NCI-H524 treated with DMSO at 0.1 percent for 48 hours (cell line): ENCODE results near the gene AMOTL2.
A peak's percentile ranks its signal among the peaks of the same experiment; 100 is the strongest.

ENCODE experiments used
- DNase-seq: peaks from one replicate; lab custom pipeline; 2025; lab: John Stamatoyannopoulos, UW

The AMOTL2 gene

GRCh38 chr3:134315286-134316106 lies 58.8 kb downstream of the AMOTL2 start:
- DNase-seq, result no peak

GRCh38 chr3:134314588-134315285 lies 59.5 kb downstream of the AMOTL2 start:
- DNase-seq, result no peak

DNA sequence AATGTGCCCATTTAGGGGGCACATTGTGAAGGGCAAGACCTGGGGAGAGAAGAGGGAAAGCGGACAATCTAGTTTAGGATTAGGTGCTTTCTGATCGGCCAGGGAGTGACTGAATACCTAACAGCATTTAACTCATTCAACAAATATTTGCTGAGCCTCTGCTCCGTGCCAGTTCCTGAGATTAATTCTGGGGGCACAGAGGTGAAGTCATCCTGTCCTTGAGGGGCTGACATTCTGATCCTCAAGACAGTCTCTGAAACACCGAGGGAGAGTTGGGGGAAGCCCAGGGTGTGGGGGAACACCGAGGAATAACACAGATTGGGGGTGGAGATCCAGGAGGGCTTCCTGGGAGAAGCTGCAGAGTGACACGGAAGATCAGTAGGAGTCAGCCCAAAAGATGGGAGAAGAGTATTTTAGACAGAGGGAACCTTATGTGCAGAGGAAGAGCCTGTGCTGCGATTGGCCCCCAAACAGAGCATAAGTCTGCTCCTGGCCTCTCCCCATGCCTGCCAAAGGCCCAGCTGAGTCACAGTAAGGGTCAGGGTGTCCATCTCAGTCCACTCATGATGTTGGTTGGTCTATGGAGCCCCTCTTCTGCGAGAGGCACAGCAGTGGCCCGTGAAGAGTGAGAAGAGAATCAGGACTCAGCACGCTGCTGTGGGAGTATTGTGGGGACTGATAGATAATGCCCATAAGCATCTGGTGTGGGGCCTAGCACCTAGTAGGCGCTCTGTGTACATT lies 60.2 kb downstream of the AMOTL2 start:
- no peak for DNase-seq

- no peak for DNase-seq
Measured at GRCh38 chr3:134312873-134313846, 61.1 kb downstream of the AMOTL2 start.

DNA sequence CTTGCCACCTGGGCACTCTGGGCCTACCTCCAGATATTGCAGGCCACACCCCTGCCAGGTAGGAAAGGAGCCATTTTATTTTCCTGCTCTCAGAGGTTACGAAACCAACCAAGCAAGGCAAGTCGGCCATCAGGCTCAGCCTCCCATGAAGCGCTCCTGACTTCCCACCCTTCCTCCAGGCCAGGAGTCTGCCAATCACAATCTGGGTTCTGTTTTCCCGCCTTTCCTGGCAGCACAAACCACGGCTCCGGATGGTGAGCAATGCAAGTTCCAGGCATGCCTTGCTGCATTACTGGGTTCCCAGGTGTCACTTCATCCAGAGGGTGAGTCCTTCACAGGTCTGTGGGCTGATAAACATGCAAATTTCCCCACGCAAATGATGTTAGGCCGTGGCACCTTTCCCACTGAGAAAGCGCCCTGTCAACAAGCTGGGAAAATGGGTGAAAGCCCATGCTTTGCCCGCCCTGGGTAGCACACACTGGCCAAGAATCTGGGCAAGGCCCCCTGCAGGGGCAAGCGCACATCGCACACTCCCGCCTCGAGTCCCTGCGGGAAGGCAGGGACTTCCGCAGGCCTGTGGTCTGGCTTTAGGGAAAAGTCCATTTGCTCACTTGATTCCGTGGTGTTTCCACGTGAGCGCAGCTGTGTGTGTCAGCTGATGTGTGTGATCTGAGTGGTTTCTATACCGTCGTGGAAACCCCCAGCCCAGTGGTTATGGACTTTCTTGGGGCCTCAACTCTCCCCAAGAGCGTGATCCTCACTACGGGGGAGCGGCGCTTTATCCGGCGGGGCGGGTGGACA lies 62.0 kb downstream of the AMOTL2 start:
- no peak for DNase-seq

GRCh38 chr3:134311693-134312071 lies 62.6 kb downstream of the AMOTL2 start:
- DNase-seq, result no peak

GRCh38 chr3:134311265-134311664 lies 63.0 kb downstream of the AMOTL2 start:
- no peak for DNase-seq

- no peak for DNase-seq
Measured at GRCh38 chr3:134309987-134310700, 64.1 kb downstream of the AMOTL2 start.

DNA sequence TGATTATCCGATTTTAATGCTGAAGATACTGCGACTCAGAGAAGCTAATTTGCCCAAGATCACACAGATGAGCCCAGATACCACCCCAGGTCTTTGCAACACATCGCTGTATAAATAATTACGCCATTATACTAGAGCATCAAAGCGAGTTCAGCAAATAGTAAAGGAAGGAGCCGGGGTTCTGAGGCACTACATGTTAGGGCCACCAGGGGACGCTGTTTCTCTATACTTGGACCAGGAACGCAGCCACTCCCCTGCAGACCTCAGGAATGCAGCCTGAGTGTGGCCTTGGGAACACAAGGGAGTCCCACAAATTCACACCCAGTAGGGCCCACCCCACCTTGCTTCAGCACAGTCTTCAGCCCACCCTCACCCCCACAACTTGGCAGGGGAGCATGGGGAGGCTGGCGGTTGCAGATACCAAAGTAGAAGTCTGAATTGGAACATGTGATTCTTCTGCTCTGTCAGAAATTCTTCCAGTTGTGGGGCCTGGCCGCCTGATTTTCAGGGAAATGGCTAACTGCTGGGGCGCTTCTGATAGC lies 65.8 kb downstream of the AMOTL2 start:
- peak; percentile 14 for DNase-seq

DNA sequence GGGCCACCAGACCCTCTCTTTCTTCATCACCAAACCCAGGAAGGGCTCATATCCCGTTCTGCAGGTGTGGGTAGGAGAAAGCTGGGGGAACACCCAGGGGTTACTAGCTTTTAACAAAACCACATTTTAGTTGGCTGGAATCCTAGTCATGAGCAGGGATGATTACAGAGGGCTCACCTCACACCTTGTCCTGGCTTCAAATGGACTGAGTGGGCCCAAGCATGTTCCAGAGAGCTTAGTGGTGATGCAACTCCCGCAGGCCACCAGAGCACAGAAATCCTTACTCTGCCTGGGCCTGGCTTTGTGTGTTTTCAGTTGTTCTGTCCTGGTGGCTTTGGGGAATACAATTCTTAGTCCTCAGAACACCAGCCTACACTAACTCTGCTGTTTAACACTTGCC lies 66.8 kb downstream of the AMOTL2 start:
- DNase-seq, result no peak

DNA sequence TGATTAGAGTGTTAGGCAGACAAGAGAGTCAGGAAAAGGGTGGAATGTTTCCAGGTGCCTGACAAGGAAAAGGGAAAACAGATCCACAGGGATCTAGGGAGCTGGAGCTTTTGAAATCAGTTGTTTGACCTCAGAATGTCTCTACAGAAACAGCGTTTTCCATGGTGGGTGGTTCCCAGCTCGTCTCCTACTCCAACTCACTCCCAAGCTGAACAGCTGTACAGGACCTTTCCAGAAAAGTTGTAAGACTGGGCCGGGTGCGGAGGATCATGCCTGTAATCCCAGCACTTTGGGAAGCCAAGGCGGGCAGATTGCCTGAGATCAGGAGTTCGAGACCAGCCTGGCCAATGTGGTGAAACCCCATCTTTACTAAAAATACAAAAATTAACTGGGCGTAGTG lies 67.9 kb downstream of the AMOTL2 start:
- DNase-seq, result no peak
